Astrocyte of the cerebellum (primary cell): ENCODE data around the gene GPR18.

Source experiments
- DNase-seq: peaks from one replicate; pipeline ENCODE4 v3.0.0-alpha.2; 2011; ENCODE audit warnings: low read depth
- H3K4me3 ChIP-seq: 2 replicates; pipeline ENCODE4 v1.5.1; 2011; ENCODE audit warnings: mild to moderate bottlenecking, low read depth, low read length, moderate library complexity
- CTCF ChIP-seq: IDR thresholded peaks from 2 replicates; pipeline ENCODE4 v1.5.1; 2012; ENCODE audit warnings: low read length, low read depth, moderate library complexity, mild to moderate bottlenecking; ENCODE audit errors: missing control alignments
- in situ Hi-C: cut with HindIII; loops from 2 replicates; pipeline ENCODE4 v1.10.0; 2017; ENCODE audit warnings: low sequenced_read_pairs

GPR18 gene

GRCh38 chr13:99278843-99279242 lies 20.7 kb upstream of the GPR18 start:
- in situ Hi-C loops = loop anchor here (5.0 kb wide), 1 partner anchor 33 kb away; no protein-coding TSS in a partner anchor
- TF ChIP-seq CTCF = no peak
- DNase-seq = no peak
- H3K4me3 ChIP-seq = no peak overlapping the region

GRCh38 chr13:99278200-99278599 lies 20.0 kb upstream of the GPR18 start:
- in situ Hi-C loops = loop anchor here (5.0 kb wide), 1 partner anchor 34 kb away; no protein-coding TSS in a partner anchor
- DNase-seq = no peak
- H3K4me3 ChIP-seq = no peak overlapping the region
- no peak for TF ChIP-seq CTCF

GRCh38 chr13:99277629-99278028 lies 19.4 kb upstream of the GPR18 start:
- TF ChIP-seq CTCF = no peak
- H3K4me3 ChIP-seq = no peak overlapping the region
- no peak for DNase-seq
- in situ Hi-C loops = loop anchor here (5.0 kb wide), 1 partner anchor 35 kb away; no protein-coding TSS in a partner anchor

GRCh38 chr13:99276706-99277105 lies 18.5 kb upstream of the GPR18 start:
- no peak for DNase-seq
- H3K4me3 ChIP-seq = no peak overlapping the region
- in situ Hi-C loops = loop anchor here (5.0 kb wide), 1 partner anchor 36 kb away; no protein-coding TSS in a partner anchor
- TF ChIP-seq CTCF = no peak

GRCh38 chr13:99275093-99275469 lies 16.9 kb upstream of the GPR18 start:
- peak; percentile 92 for DNase-seq
- H3K4me3 ChIP-seq = no peak overlapping the region
- in situ Hi-C loops = loop anchor here (5.0 kb wide), 1 partner anchor 37 kb away; no protein-coding TSS in a partner anchor
- TF ChIP-seq CTCF = no peak

- TF ChIP-seq CTCF = no peak
- in situ Hi-C loops = no loop called here
- no peak for DNase-seq
- H3K4me3 ChIP-seq = no peak overlapping the region
Measured at GRCh38 chr13:99273128-99273527, 14.9 kb upstream of the GPR18 start.
